ENCODE results near the gene MXD1. TPM values are rescaled to one million over a fixed set of nuclear protein-coding genes. Genes with fewer than 3 reads are reported as not detected.

The MXD1 gene
- total RNA-seq, 1 donor from 2014 or later: 5.0 TPM

- ATAC-seq (no peak), DNase-seq (no peak)
- intact Hi-C loops (cut with micrococcal nuclease): no loop called here
Measured at GRCh38 chr2:69969126-69969983, 54.4 kb downstream of the MXD1 start.

GRCh38 chr2:69969991-69970390 is 55.1 kb downstream of the MXD1 start:
- ATAC-seq (no peak), DNase-seq (no peak)
- intact Hi-C loops (cut with micrococcal nuclease): no loop called here

GRCh38 chr2:69972822-69973221 is 57.9 kb downstream of the MXD1 start:
- intact Hi-C loops (cut with micrococcal nuclease): no loop called here
- ATAC-seq: no peak
- no peak for DNase-seq

- intact Hi-C loops (cut with micrococcal nuclease): no loop called here
- ATAC-seq (no peak), DNase-seq (no peak)
Measured at GRCh38 chr2:69973335-69973735, 58.4 kb downstream of the MXD1 start.

- ATAC-seq (no peak), DNase-seq (no peak)
- intact Hi-C loops (cut with micrococcal nuclease): no loop called here
Measured at GRCh38 chr2:69975136-69975852, 60.4 kb downstream of the MXD1 start.

- intact Hi-C loops (cut with micrococcal nuclease): no loop called here
- no peak for ATAC-seq
- no peak for DNase-seq
Measured at GRCh38 chr2:69975853-69976462, 61.0 kb downstream of the MXD1 start.

GRCh38 chr2:69977186-69977585 is 62.3 kb downstream of the MXD1 start:
- ATAC-seq (no peak), DNase-seq (no peak)
- intact Hi-C loops (cut with micrococcal nuclease): no loop called here

- intact Hi-C loops (cut with micrococcal nuclease): no loop called here
- no peak for DNase-seq
- ATAC-seq: no peak
Measured at GRCh38 chr2:69977906-69978482, 63.1 kb downstream of the MXD1 start.

- no peak for DNase-seq
- ATAC-seq: no peak
- intact Hi-C loops (cut with micrococcal nuclease): no loop called here
Measured at GRCh38 chr2:69979902-69980807, 65.2 kb downstream of the MXD1 start.

- ATAC-seq (no peak), DNase-seq (no peak)
- intact Hi-C loops (cut with micrococcal nuclease): no loop called here
Measured at GRCh38 chr2:69983392-69983966, 68.6 kb downstream of the MXD1 start.

GRCh38 chr2:69985216-69985615 is 70.3 kb downstream of the MXD1 start:
- intact Hi-C loops (cut with micrococcal nuclease): no loop called here
- no peak for ATAC-seq
- no peak for DNase-seq

- DNase-seq (peak; percentile 49), ATAC-seq (peak; percentile 58)
- intact Hi-C loops (cut with micrococcal nuclease): no loop called here
Measured at GRCh38 chr2:69985688-69986087, 70.8 kb downstream of the MXD1 start.

- no peak for ATAC-seq
- intact Hi-C loops (cut with micrococcal nuclease): no loop called here
- DNase-seq: no peak
Measured at GRCh38 chr2:69986691-69987090, 71.8 kb downstream of the MXD1 start.

- DNase-seq (no peak), ATAC-seq (no peak)
- intact Hi-C loops (cut with micrococcal nuclease): no loop called here
Measured at GRCh38 chr2:69988086-69988635, 73.3 kb downstream of the MXD1 start.

- DNase-seq (no peak), ATAC-seq (no peak)
- intact Hi-C loops (cut with micrococcal nuclease): no loop called here
Measured at GRCh38 chr2:69989009-69989408, 74.1 kb downstream of the MXD1 start.

- intact Hi-C loops (cut with micrococcal nuclease): no loop called here
Measured at GRCh38 chr2:69989441-69990105, 74.7 kb downstream of the MXD1 start.

More at GRCh38 chr2:69989441-69990105, 74.7 kb downstream of the MXD1 start:
- ATAC-seq (no peak), DNase-seq (no peak)
